Osteoblast (primary cell): Measurements from ENCODE around the gene PSAPL1. TPM values are rescaled to one million over a fixed set of nuclear protein-coding genes. Genes with fewer than 3 reads are reported as not detected.

Source experiments
- DNase-seq: peaks from one replicate; pipeline ENCODE4 v3.0.0; 2011; ENCODE audit warnings: low spot score, mixed read lengths; ENCODE audit not compliant: insufficient read length; ENCODE audit errors: missing footprints
- H2AFZ ChIP-seq: 2 replicates; pipeline ENCODE4 v1.6.0; 2011; ENCODE audit warnings: mild to moderate bottlenecking, low read length
- H3K27ac ChIP-seq: 2 replicates; pipeline ENCODE4 v1.5.1; 2011; ENCODE audit warnings: mild to moderate bottlenecking, low read depth, low read length, moderate library complexity
- H3K27me3 ChIP-seq: 2 replicates; pipeline ENCODE4 v1.6.0; 2012; ENCODE audit warnings: mild to moderate bottlenecking, control low read depth, inconsistent platforms, low read length, moderate library complexity; ENCODE audit not compliant: insufficient read depth
- H3K36me3 ChIP-seq: 2 replicates; pipeline ENCODE4 v1.5.1; 2011; ENCODE audit warnings: mild to moderate bottlenecking, low read length, control low read depth, moderate library complexity; ENCODE audit not compliant: insufficient read depth
- H3K4me1 ChIP-seq: 2 replicates; pipeline ENCODE4 v1.5.1; 2011; ENCODE audit warnings: mild to moderate bottlenecking, low read length, control low read depth, moderate library complexity; ENCODE audit not compliant: insufficient read depth
- H3K4me2 ChIP-seq: 2 replicates; pipeline ENCODE4 v1.6.0; 2011; ENCODE audit warnings: mild to moderate bottlenecking, low read length; ENCODE audit not compliant: insufficient read depth
- H3K4me3 ChIP-seq: fragments of 200-600 bp; sonication (generic); 3 replicates; pipeline ENCODE4 v1.5.1; 2012; ENCODE audit warnings: mild to moderate bottlenecking, low read length, inconsistent platforms; ENCODE audit not compliant: insufficient read depth
- H3K79me2 ChIP-seq: 2 replicates; pipeline ENCODE4 v1.6.0; 2012; ENCODE audit warnings: mild to moderate bottlenecking, low read length, control low read depth, inconsistent platforms; ENCODE audit not compliant: insufficient read depth
- H3K9me3 ChIP-seq: 2 replicates; pipeline ENCODE4 v1.5.1; 2011; ENCODE audit warnings: low read depth, low read length, control low read depth
- H4K20me1 ChIP-seq: 2 replicates; pipeline ENCODE4 v1.6.0; 2012; ENCODE audit warnings: mild to moderate bottlenecking, low read length, control low read depth; ENCODE audit not compliant: insufficient read depth
- total RNA-seq: library from RNA; depleted of rRNA; stranded (reverse); fragments of >200 nt; gene quantifications from 2 replicates; pipeline ENCODE4 v1.2.3, GENCODE V29; 2012
- TF ChIP-seq, protein P1 (sequence below): IDR thresholded peaks from 2 replicates; pipeline ENCODE4 v1.5.1; 2011; ENCODE audit warnings: mild to moderate bottlenecking, low read depth, low read length, moderate library complexity; ENCODE audit errors: extremely low read depth

The PSAPL1 gene
- total RNA-seq, 1 donor, result not detected

- no peak overlapping the region for H3K27ac ChIP-seq
- TF ChIP-seq, protein P1, sequence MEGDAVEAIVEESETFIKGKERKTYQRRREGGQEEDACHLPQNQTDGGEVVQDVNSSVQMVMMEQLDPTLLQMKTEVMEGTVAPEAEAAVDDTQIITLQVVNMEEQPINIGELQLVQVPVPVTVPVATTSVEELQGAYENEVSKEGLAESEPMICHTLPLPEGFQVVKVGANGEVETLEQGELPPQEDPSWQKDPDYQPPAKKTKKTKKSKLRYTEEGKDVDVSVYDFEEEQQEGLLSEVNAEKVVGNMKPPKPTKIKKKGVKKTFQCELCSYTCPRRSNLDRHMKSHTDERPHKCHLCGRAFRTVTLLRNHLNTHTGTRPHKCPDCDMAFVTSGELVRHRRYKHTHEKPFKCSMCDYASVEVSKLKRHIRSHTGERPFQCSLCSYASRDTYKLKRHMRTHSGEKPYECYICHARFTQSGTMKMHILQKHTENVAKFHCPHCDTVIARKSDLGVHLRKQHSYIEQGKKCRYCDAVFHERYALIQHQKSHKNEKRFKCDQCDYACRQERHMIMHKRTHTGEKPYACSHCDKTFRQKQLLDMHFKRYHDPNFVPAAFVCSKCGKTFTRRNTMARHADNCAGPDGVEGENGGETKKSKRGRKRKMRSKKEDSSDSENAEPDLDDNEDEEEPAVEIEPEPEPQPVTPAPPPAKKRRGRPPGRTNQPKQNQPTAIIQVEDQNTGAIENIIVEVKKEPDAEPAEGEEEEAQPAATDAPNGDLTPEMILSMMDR, result no peak
- no peak overlapping the region for H3K4me3 ChIP-seq
- no peaks in the 10 kb centered on the region for H3K36me3 ChIP-seq
- H3K79me2 ChIP-seq, result no peaks in the 10 kb centered on the region
- peaks cover 5% of the 10 kb centered on the region for H3K27me3 ChIP-seq
- no peaks in the 10 kb centered on the region for H3K9me3 ChIP-seq
- no peak overlapping the region for H3K4me2 ChIP-seq
- no peaks in the 10 kb centered on the region for H4K20me1 ChIP-seq
- H2AFZ ChIP-seq, result no peak overlapping the region
- H3K4me1 ChIP-seq, result no peaks in the 10 kb centered on the region
- no peak for DNase-seq
Measured at GRCh38 chr4:7444731-7445130, 10.0 kb upstream of the PSAPL1 start.

DNA sequence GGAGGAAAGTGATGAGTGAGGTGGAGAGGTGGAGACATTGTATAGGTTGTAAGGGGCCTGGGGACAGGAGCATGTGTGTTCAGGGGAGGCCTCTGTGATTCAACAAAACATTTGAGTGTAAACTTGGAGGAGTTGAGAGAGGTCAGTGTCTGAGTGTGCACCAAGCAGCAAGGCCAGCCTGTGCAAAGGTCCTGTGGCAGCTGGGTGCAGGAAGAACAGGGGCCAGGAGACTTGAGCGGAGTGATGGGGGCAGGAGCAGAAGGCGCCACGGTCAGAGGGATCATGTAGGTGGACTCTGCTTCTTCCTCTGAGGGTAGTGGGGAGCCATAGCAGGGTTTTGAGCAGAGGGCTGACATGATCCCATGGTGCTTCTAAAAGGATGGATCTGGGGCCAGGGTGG, 9.6 kb upstream of the PSAPL1 start:
- H3K79me2 ChIP-seq, result no peaks in the 10 kb centered on the region
- no peak for DNase-seq
- H3K4me3 ChIP-seq, result no peak overlapping the region
- H3K27me3 ChIP-seq, result peaks cover 5% of the 10 kb centered on the region
- H3K4me1 ChIP-seq, result no peaks in the 10 kb centered on the region
- no peak overlapping the region for H3K27ac ChIP-seq
- no peaks in the 10 kb centered on the region for H4K20me1 ChIP-seq
- H3K36me3 ChIP-seq, result no peaks in the 10 kb centered on the region
- H2AFZ ChIP-seq, result no peak overlapping the region
- no peaks in the 10 kb centered on the region for H3K9me3 ChIP-seq
- H3K4me2 ChIP-seq, result no peak overlapping the region
- TF ChIP-seq, protein P1, result no peak

GRCh38 chr4:7442574-7443162, 7.9 kb upstream of the PSAPL1 start:
- TF ChIP-seq, protein P1, result no peak
- Histone ChIP-seq H3K27ac (no peak overlapping the region), H3K4me1 (no peaks in the 10 kb centered on the region), H3K27me3 (peaks cover 8% of the 10 kb centered on the region), H3K36me3 (no peaks in the 10 kb centered on the region), H4K20me1 (no peaks in the 10 kb centered on the region), H3K79me2 (no peaks in the 10 kb centered on the region), H2AFZ (no peak overlapping the region), H3K4me2 (no peak overlapping the region), H3K4me3 (no peak overlapping the region), H3K9me3 (peaks cover 5% of the 10 kb centered on the region)
- DNase-seq, result no peak

GRCh38 chr4:7441201-7441600, 6.5 kb upstream of the PSAPL1 start:
- H3K4me3 ChIP-seq, result no peak overlapping the region
- TF ChIP-seq, protein P1, result no peak

More at GRCh38 chr4:7441201-7441600, 6.5 kb upstream of the PSAPL1 start:
- Histone ChIP-seq H3K27ac (no peak overlapping the region), H3K4me2 (no peak overlapping the region), H4K20me1 (no peaks in the 10 kb centered on the region), H3K27me3 (peaks cover 4% of the 10 kb centered on the region), H3K4me1 (no peaks in the 10 kb centered on the region), H2AFZ (no peak overlapping the region), H3K79me2 (no peaks in the 10 kb centered on the region), H3K36me3 (no peaks in the 10 kb centered on the region), H3K9me3 (peaks cover 5% of the 10 kb centered on the region)
- no peak for DNase-seq
